PC-9 (cell line): ENCODE measurements around the gene GPR35.

Source experiments
- EZH2 ChIP-seq: fragments of 200-600 bp; sonication (generic); IDR thresholded peaks from 2 replicates; pipeline ENCODE4 v1.8.0; 2017; ENCODE audit warnings: antibody characterized with exemption, low read depth
- TF ChIP-seq, protein P1 (sequence below): fragments of 200-600 bp; sonication (generic); conservative IDR thresholded peaks from 2 replicates; pipeline ENCODE4 v1.6.1; 2017; ENCODE audit warnings: mixed run types, antibody characterized with exemption, mild to moderate bottlenecking, moderate library complexity

DNA sequence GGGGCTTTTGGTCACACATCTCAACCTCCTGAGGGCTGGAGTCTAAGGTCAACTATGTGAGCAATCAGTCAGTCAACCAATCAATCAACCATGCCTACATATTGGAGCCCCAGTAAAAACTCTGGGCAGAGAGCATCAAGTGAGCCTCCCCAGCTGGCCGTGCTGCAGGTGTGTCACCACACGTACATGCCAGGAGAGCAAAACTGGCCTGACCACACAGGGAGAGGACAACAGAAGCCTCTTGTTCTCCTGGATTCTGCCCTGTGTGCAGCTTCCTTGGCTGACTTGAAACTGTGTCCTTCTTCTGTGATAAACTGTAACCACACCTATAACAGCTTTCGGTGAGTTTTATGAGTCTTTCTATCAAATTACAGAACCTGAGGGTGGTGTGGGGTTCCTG is 25.9 kb downstream of the GPR35 start:
- TF ChIP-seq, protein P1, sequence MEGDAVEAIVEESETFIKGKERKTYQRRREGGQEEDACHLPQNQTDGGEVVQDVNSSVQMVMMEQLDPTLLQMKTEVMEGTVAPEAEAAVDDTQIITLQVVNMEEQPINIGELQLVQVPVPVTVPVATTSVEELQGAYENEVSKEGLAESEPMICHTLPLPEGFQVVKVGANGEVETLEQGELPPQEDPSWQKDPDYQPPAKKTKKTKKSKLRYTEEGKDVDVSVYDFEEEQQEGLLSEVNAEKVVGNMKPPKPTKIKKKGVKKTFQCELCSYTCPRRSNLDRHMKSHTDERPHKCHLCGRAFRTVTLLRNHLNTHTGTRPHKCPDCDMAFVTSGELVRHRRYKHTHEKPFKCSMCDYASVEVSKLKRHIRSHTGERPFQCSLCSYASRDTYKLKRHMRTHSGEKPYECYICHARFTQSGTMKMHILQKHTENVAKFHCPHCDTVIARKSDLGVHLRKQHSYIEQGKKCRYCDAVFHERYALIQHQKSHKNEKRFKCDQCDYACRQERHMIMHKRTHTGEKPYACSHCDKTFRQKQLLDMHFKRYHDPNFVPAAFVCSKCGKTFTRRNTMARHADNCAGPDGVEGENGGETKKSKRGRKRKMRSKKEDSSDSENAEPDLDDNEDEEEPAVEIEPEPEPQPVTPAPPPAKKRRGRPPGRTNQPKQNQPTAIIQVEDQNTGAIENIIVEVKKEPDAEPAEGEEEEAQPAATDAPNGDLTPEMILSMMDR = no peak
- TF ChIP-seq EZH2 = no peak
